Dermis microvascular lymphatic vessel endothelial cell (primary cell): ENCODE data around the gene AKAP13. TPM values are rescaled to one million over a fixed set of nuclear protein-coding genes. Genes with fewer than 3 reads are reported as not detected.

ENCODE experiments used
- DNase-seq, 2 donors: peaks; one replicate each; pipeline versions ENCODE4 v3.0.0 to v3.0.0-alpha.2; 2010; ENCODE audit warnings: low read depth in 2 of 2
- total RNA-seq: library from RNA; depleted of rRNA; stranded (reverse); fragments of >200 nt; gene quantifications from 2 replicates; pipeline ENCODE4 v1.2.1, GENCODE V29; 2014

Gene AKAP13
- total RNA-seq, 1 donor from 2014 or later: 54.7 TPM

- DNase-seq: no peak
These were observed 213.5 kb downstream of the AKAP13 start for GRCh38 chr15:85593809-85594445.

DNA sequence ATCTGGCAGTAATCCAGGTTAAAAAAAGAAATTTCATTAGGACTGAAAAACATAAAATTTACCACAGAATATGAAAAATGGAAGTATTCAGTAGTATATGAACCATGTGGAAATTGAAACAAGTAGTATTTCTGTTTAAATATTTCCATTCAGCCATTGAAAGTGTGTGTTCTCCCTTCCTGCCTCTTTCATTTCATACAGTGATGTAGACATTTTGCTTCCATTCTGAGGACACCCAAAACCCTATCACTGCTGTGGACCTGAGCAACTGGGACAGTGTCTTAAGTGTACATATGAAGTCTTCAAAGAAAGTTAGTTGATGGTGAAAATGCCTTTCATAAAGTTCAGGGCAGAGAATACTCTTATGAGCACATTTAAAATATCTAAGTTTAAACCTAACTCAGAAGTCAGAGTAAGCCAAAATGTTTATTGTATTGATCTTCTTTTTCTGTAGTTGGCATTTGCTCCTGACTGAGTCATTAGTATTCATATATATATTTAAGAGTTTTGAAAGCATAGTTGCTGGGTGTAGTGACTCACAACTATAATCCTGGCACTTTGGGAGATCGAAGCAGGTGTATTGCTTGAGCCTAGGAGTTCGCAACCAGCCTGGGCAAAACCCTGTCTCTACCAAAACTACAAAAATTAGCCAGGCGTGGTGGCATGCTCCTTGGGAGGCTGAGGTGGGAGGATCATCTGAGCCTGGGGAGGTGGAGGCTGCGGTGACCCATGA lies 215.6 kb downstream of the AKAP13 start:
- DNase-seq: no peak

- DNase-seq: no peak
These were observed 216.9 kb downstream of the AKAP13 start for GRCh38 chr15:85597155-85597815.

GRCh38 chr15:85598219-85598618 lies 217.8 kb downstream of the AKAP13 start:
- no peak for DNase-seq

- DNase-seq: peak; percentile 72 to 95
These were observed 218.5 kb downstream of the AKAP13 start for GRCh38 chr15:85598718-85599398.

DNA sequence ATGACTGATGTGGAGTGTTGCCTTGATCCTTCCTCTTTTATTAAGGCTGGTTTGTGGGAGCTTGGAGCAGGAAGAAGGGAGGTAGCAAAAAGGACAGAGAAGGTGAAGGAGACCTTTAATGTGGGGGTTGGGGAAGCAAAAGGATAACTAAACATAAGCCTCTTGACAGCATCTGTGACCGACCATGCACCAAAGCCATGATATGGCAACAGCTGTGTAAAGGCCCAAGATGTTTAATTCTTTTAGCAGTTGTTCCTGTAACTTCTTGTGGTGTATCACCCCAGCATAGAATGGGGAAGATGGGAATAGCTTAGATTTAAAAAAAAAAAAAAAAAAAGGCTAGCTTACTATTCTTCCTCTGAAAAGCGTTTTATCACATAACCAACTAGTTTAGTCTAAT lies 219.6 kb downstream of the AKAP13 start:
- DNase-seq: no peak

- DNase-seq: no peak
These were observed 222.8 kb downstream of the AKAP13 start for GRCh38 chr15:85603160-85603559.

- no peak for DNase-seq
These were observed 223.3 kb downstream of the AKAP13 start for GRCh38 chr15:85603703-85604102.

GRCh38 chr15:85604194-85604593 lies 223.8 kb downstream of the AKAP13 start:
- no peak for DNase-seq

DNA sequence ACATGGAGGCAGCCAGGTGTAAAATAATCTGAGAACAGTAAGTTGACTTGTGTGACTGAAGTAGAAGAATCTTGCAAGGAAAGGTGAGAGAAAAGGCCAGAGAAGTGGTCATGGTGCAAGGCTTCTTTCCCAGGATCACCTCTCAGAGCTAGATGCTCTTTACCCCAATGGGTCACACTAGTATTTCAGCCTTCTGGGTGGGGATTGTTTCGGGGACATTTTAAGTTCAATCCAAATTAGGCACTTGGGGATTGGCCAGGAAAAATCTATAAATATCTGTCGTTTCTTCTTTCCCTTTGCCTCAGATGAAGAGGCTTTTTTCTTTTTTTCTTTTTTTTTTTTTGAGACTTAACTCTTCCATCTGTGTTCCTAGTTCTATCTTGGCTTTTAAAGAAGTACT lies 226.3 kb downstream of the AKAP13 start:
- no peak for DNase-seq

- peak; percentile 48 to 80 for DNase-seq
These were observed 226.9 kb downstream of the AKAP13 start for GRCh38 chr15:85607141-85607806.

- peak; percentile 71 to 94 for DNase-seq
These were observed 227.4 kb downstream of the AKAP13 start for GRCh38 chr15:85607842-85608241.

DNA sequence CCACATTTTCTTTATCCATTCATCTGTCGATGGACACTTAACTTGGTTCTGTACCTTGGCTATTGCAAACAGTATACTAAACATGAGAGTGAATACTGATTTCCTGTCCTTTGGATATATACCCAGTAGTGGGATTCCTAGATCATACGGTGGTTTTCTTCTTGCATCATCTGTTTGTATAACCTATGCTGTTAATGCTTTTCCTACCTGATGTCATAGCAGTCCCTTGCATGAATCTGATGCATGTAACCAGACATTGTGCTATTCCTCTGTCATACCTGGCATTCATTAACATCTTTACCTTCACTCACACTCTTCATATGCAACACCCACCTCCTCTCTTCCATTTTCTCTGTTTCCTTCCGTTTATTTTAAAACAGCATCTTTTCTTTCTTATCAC lies 229.1 kb downstream of the AKAP13 start:
- DNase-seq: peak in 1 of 2 donors; percentile 36

- no peak for DNase-seq
These were observed 231.0 kb downstream of the AKAP13 start for GRCh38 chr15:85611361-85611760.

DNA sequence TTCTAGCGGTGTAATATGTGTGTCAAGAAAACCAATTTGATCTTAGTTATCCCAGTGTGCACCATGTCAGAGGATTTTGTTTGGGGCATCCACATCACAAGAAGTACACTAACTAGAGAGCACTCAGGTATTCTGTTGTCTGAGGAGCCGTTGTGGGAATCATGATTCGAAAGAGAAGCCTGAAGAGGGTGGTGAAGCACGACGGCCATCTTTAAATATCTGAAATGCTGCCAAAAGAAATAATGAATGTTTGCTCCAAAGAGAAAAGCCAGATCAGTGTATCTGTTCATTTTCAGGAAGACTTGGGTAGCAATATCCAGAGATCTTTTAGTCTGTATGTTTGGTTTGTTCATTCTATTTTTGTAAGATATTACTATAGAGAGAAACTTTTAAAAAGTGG lies 233.7 kb downstream of the AKAP13 start:
- DNase-seq: no peak

DNA sequence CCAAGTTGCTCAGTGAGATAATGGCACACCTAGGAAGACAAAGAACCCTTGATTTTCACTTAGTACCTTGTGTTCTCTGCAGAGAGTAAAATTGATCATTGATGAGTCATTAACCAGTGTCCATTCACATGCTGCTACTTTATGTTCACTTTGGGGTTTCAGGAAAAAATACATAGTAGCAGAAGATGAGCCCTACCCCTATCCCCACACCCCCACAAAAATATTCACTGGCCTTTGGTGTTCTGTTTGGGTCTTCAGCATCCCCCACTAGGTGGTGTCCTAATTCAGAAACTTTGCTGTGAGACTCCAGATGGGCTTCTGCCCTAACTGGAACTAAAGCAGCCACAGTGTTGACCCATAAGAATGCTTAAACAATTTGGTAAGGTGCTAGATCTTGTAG lies 235.5 kb downstream of the AKAP13 start:
- peak in 1 of 2 donors; percentile 65 for DNase-seq

DNA sequence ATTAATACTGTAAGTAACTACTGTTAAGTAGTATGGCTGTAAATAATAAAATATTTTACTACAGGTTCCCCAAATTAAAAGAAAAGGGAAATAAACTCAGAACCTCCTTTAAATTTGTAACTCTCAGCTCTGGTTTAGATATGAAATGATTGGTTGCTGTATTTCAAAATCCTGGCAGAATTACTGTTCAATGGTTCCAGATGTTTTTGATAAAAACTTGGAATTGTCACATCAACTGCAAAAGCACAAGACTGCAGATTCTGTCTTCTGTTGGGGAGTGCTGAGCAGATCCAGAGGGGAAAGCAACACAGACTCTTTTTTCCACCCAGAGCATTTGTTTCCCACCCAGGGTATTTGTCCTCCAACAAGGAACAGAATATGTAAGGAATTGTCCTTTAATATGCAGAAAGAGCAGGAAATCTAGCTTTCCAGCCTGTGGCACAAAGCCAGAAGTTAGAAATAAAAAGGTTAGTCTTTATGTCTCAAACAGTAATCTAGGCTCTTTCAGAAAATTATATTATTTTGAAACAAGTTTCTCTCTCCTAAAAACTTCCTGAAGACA lies 236.2 kb downstream of the AKAP13 start:
- peak in 1 of 2 donors; percentile 30 for DNase-seq

- no peak for DNase-seq
These were observed 237.8 kb downstream of the AKAP13 start for GRCh38 chr15:85618228-85618505.

GRCh38 chr15:85618956-85619491 lies 238.6 kb downstream of the AKAP13 start:
- peak in 1 of 2 donors; percentile 86 for DNase-seq

DNA sequence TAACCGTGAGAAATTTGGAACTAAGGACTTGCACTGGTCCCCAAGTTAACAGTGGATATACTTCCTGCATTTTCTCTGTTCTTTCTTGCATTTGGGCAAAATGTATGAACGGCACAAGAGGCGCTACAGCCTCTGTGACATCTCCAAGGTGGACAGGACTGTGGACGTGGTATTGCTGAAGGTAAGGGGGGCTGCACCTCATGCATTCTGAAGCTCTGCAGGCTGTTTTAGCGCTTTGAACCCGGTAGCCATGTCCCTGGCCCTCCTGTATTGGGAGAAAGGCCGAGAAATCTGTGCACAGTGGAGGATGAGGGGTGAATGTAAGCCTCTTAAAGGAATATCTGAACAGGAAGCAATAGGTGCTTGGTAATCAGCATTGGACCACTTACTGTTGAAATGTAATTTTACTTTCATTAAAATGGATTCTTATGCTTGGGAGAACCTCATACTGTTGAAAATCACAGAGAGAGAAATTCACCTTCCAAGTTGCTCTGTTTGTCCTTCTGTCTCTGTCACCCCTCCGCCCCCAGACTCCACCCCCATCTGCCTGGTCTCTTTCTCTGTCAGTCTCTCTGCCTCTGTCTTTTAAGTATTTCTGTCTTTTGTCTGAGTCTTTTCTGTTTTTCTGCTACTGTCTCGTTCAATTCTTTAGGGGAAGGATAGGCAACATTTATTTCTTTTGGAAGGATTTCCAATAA lies 239.7 kb downstream of the AKAP13 start:
- DNase-seq: no peak

DNA sequence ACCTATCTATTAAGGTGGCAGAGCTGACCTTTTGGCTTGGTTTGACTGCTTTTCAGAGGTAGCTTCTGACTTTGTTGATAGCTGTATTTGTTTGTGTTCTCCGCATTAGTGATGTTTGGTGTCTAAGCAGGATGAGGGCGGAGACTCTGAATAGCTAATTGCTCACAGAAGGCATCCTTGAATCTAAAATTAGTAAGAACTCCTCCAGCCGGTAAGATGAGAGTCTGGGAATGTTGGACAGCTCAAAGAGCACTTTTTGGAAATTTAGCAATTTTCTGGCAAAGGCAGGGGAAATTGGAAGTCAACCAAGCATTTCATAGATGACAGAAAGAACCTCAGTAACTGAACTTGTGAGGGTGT lies 240.3 kb downstream of the AKAP13 start:
- DNase-seq: peak in 1 of 2 donors; percentile 29
